Femur (tissue), 1 donor: ENCODE results near the gene SUPT3H.
"Not testable (repeated sequence)": the region's sequence is repeated elsewhere in the genome, so short reads cannot be mapped to it uniquely, and the experiment has no call there.

Experiments
- DNase-seq: peaks from one replicate; pipeline ENCODE4 v3.0.0-alpha.2; 2017

Gene SUPT3H

DNA sequence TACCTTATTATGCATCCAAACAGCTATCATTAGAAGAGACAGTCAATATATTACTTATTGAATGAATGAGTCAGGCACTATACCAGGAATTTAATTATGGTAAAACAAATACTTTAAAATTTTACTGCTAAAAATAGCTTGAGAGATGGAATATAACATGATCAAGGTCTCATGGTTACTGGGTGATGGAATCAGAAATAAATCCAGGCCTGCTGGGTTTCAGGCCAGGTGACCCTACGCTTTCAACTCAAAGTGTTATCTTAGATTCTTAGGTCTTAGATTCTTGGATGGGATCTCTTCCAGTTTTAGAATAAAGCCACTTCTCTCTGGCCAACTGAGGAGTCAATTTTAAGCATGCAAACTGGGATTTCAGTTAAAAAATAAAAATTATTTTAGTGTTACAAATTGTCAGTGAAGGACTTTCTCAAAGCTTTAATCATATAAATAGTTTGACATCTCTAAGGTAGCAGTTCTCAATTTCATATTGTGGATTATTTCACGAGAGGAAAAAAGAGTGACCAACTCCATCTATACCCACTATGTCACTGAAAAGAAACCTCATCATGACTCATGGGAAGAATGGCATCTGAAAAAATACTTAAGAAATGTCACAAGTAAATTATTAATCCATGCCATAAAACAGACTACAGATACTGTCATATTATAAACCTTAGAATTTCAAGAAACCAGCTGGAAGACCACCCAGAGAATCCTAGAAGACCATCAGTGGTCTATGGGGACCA lies 333.1 kb downstream of the SUPT3H start:
- no peak for DNase-seq

DNA sequence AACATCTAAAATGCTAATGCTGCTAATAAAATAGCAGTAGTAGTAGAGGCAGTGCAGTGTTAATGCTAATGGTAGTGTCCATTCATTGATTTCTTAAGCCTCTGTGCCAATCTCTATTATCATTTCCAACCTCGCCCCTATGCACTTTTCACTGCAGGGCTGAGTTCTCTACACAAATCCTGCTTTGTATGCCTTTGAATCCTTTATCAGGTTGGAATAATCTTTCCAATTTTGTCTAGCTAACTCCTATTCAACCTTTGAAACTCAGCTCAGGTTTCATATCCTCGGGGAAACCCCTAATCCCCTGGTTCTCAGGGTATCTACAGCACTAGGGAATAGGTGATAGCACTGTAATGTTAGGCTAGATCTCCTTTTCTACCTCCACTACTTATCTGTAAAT lies 333.6 kb downstream of the SUPT3H start:
- DNase-seq, result no peak

DNA sequence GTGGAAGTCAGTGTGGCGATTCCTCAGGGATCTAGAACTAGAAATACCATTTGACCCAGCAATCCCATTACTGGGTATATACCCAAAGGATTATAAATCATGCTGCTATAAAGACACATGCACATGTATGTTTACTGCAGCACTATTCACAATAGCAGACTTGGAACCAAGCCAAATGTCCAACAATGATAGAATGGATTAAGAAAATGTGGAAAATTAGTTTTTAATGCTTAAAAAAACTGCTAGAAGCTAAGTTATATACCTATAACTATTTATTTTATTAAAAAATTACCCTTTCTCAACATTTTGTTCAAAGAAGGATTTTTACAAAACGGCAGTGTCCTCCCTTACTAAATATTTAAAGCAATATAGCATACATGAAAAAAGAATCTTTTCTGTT lies 335.1 kb downstream of the SUPT3H start:
- not testable (repeated sequence) for DNase-seq

DNA sequence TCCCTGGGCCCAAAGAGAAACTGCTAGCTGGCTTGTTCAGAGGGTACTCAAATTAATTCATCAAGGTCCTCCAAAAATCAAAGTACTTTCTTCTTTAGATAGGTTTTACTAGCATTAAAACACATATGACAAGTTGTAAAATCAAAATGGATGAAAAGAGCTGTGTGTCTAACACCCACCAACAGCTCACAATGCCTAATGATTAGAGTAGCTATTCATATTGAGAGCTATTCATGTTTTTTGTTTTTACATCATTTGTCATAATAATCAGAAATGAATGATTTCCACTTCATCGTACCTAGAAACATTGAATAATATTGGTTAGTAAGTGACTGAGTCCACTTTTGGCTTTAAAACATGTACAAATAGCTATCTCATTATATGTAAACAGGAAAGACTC lies 339.5 kb downstream of the SUPT3H start:
- DNase-seq, result no peak

DNA sequence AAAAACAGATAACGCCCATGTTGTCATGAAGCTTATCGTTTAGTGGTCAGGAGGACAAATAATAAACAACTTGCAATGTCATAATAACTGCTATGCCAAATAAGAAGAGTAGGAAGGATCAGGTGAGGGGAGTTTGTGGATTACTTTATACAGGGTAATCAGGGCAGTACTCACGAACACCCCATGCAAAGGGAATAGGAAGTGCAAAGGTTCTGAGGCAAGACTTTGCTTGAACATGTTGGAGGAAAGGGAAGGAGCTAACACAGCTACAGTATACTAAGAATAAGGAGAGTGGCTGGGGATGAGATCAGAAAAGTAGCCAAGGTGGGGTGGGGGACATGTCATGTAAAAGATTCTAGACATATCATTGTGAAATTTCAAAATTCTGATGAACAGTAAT lies 341.6 kb downstream of the SUPT3H start:
- DNase-seq, result no peak

DNA sequence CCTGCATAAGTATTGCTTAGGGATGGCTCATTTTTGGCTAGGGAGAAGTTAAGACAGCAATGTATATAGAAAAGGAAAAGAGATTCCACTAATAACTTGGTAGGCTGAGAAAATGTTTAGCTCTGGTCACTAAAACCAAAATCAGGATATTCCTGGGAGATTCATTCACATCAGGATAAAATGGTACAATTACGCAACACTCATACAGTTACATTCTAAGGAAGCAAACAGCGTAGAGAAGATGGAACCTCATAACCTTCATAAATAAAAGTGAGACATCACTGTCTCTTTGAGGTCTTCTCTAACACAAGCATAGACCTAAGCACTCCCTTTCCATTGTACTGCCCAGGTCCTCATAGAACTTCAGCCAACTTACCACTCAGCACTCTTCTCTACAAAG lies 345.3 kb downstream of the SUPT3H start:
- no peak for DNase-seq

DNA sequence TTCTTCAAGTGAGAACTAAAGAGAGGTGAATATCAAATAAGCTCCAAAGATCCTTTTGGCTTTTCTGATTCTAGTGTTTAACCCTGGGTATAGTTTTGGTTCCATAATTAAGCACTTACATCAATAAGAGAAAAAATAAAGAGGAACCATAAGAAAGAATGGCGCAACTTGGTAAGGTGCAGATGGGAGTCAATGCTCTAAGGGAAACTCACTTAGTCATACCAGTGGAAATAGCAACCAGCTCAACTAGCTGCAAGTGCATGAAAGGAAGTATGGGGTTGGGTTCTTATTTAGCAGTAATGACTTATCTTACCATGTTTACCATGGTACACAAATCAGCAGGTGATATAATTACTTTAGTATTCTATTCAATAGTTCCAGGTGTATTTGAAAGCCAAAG lies 346.1 kb downstream of the SUPT3H start:
- DNase-seq, result no peak

DNA sequence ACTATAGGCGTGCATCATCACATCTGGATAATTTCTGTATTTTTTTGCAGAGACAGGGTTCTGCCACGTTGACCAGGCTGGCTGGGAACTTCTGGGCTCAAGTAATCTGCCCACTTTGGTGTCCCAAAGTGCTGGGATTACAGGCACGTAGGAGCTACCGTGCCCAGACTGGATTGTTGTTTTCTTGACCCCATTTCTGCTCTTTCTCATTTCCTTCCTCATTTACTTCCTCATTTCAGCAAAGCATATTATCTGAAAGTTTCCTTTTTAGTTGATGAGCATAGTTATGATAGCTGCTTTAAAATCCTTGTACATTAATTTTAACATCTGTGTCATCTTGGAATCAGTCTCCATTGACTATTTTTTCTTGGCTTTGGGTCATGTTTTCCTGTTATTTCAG lies 350.6 kb downstream of the SUPT3H start:
- DNase-seq, result no peak

DNA sequence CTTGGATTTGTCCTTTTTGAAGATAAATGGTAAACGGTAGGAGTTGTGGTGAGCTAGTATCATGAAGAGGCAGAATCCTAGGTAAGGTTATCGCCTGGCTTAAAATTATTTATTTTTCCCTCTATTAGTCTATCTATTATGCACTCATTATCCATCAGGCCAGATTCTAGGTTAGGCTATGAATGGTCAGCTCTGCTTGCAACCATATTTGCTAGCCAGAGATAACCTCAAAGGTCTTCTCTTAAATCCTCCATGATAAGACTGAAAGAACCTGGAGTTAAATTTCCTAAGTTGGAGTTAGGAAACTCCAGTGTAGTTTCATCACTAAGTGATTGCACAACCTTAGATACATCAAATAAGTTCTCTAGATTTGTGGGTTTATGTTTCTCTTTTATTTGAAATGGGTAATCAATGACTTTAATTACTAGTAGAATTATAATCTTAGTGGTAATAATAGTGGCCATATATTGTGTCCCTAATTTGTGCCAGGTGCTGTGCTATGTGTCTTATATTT lies 351.7 kb downstream of the SUPT3H start:
- no peak for DNase-seq

DNA sequence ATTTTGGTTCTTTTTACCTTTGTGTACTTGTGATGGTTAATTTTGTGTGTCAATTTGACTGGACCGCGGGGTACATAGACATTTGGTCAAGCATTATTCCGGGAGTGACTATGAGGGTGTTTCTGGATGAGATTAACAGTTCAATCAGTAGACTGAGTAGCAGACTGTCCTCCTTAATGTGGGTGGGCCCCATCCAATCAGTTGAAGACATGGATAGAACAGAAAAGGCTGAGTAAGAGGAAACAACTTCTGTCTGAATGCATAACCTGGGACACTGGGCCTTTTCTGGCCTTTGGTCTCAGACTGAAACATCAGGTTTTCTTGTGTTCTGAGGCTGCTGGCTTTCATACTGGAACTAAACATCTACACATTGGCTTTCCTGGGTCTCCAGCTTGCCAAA lies 353.1 kb downstream of the SUPT3H start:
- DNase-seq, result no peak

DNA sequence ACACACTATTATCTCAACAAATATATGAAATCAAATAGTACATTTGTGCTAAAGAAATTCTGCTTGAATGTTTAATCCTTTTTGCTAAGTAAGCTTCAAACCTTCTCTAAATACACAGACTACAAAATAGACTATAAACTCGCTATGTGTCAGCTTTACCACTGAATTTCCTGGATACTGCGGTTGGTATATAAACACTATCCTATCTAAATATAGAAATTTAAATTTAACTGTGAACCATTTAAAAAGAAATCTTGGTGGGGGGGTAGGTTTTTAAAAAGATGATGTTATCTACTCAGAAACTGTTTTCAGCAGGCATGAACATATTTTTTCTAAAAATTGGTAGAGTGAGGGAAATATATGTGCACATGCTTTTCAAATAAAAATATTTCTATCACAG lies 356.1 kb downstream of the SUPT3H start:
- no peak for DNase-seq

DNA sequence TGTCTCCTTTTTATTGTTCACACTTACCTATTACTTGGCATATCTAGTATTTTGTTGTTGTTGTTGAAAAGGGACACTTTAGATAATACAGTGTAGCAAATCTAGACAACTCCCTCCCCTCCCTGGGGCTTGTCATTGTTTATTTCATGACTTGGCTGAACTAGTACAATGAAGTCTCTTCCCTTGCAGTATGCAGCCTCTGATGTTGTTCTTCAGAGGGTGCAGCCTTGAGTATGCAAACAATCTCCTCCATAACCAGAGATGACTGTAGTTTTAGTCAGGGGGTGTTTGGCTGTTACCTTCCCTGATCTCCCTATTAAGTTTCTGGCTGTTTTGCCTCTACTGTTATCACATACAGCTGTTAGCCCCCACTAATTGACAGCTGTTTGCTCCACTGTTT lies 365.0 kb downstream of the SUPT3H start:
- no peak for DNase-seq

DNA sequence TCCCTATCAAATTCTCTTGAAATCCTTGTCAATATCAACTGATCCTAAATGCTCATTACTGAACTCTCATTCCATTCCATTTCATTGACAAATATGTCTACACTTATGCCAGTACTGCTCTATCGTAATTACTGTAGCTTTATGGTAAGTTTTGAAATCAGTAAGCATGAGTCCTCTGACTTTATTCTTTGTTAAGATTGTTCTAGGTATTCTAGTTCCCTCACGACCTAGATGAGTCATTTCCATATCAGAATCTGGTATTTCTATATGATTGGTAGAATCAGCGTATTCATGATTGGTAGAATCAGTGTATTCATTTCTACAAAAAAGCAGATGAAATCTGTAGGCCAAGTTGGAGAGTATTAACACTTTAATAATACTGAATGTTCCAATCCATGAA lies 368.2 kb downstream of the SUPT3H start:
- DNase-seq, result no peak

DNA sequence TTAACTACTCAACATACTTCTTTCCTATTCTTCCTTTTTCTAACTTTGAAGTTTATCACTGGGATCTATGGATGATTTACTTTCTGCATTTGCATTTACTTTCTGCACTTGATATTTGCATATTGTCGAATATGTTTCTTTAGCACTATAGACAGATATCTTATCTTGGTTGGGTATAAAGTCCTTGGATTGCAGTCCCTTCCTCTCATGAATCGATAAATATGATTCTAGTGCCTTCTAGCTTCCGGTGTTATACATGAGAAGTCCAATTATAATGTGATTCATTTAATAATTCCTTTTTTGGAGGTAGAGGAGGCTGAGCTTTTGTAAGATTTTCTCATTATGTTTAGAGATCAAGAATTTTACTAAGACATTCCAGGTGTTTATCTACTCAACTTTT lies 370.8 kb downstream of the SUPT3H start:
- DNase-seq, result no peak

DNA sequence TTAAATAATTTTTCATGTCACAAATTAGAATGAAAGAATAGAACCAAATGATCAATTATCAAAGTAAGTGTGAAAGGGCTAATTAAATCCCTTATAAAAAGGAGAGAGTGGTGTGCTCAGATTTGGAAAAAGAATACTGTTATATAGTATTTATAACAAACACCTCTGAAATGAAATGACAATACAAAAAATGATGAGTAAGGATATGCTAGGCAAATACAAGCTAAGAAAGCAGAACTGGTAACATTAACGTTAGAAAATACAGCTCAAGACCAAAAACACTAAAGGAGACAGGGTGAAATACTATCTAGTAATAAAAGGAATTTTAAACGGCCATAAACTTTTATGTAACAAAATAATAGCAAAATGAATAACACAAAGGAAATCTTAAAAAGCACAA lies 373.8 kb downstream of the SUPT3H start:
- DNase-seq, result no peak

DNA sequence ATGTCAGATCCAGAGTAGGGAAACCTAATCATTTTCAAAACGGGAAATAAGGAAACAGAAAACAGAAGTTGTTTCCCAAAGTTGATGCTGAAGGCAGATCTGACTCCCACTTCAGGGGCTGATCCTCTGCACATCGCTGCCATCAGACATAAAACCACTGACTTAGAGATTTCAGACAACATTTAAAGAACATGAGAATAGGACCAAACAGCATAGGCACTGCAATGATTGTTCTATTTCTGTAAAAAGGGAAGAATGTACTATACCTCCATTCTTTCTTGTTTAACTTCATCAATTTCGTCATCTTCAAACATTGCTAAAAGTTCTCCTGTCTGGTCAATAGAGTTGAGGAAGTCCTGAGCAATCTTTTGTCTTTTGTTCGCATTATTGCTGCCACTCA lies 374.3 kb downstream of the SUPT3H start:
- no peak for DNase-seq

DNA sequence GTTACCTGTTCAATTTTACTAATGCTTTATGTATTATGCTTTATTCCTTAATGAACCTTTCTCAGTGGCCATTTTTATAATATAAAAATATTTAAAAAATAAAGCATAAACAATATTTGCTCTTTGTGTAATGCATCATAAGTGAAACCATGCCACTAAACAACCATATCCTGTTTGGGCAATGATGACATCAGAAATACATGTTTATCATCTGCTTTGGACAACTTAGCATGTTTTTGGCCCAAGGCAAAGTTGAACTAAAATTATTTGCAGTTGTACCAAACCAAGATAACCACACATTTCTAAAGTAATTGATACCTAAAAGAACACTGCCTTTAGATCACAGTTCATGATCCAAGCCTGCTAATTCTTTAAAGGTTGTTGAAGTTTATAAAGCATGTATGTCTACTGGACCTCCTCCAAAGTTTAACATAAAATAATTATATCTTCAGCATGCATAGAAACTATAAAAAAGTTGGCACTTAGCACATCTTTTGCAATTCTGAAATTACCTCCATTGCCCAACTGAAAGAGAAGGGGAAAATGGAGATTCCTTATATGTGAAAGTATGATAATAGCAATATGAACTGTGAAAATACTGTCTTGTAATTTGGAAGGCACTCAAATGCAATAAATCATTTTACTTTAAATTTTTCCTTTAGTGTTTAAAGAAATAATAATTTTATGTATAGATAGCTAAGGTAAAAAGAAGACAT lies 375.2 kb downstream of the SUPT3H start:
- no peak for DNase-seq

DNA sequence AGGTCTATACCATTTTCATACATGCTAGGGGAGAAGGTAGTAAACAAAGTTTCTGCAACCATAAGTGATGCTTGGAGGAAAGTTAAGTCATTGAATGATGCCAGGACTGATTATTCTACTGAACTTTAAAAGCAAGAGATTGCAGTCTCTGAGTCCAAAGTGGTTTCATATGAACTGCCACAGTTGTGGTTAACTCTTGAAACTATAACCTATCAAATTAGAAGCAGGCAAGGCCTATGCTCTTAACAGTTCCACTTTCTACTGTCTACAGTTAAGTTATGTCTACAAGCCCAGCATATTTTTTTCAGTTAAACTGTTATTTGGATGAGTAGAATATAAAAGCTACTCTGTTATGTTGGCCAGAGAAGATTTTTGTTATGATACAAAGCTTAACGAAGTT lies 376.1 kb downstream of the SUPT3H start:
- DNase-seq, result no peak

DNA sequence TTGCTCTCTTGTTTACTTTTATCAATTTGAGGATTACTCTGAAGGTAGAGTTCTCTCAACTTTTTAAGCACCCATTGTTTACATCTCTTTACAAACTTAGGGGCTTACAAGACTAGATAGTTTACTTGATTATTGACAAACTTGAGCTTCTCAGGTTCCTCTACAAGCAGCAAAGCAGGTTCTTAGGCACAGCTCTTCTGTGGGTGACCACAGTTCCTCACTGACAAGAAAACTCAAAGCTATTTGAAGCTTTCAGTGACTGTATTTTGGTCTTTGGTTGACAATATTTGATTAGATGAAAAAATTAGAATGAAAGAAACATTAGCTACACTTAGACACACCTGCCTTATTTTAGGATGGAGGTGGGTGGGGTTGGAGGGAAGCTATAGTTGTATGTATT lies 376.9 kb downstream of the SUPT3H start:
- DNase-seq, result no peak

DNA sequence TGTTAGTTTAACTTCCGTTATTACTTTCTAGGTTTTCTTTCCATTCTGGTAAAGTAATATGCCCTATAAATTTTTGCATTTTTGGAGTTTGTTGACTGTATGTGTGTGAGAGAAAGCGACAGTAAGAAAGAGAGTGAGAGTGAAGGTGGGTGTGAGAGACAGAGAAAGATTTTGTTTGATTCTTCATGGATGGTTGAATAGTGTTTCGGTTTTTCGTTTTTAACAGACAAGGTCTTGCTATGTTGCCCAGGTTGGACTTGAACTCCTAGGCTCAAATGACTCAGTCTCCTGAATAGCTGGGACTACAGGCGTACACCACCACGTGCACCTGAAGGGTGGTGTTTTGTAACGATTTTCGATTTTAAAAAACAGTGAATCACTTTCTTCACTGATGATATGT lies 378.7 kb downstream of the SUPT3H start:
- DNase-seq, result no peak

DNA sequence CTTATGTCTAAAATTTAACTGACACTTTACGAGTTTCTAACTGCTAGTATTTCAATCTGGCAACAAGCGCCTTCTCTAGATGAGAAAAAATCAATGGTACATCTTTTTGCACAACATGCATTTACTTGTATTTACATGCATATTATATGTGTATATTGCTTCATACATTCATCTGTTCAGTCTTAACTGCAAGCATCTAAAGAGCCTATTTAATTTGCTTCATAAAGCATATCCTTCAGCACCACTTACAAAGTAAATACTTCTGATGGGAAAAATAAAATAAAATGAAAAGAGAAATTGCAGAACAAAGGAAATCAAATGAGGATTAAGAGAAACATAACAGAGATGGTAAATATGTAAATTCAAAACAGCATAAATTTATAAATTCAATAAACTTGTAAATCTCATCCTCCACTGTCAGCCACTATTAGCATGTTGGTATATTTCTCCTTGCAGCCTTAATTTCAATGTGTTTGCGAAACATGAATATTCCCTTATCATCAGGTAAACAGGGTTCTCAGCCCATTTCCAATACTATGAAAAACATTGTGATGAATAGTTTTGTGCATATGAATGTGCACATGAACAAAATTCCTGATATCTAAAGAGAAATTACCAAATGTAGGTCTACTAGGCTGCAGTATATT lies 382.1 kb downstream of the SUPT3H start:
- no peak for DNase-seq

DNA sequence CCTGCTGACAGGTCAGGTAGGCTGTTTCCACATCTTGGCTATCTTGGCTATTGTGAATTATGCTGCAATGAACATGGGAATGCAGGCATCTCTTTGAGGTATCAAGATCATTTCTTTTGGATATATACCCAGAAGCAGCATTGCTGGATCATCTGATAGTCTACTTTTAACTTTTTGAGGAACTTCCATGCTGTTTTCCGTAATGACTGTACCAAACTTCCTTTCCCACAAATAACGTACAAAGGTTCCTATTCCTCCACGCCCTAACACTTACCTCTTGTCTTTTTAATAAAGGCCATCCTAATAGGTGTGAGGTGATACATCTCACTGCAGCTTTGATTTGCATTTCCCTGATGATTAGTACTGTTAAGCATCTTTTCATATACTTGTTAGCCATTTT lies 388.3 kb downstream of the SUPT3H start:
- DNase-seq, result no peak

DNA sequence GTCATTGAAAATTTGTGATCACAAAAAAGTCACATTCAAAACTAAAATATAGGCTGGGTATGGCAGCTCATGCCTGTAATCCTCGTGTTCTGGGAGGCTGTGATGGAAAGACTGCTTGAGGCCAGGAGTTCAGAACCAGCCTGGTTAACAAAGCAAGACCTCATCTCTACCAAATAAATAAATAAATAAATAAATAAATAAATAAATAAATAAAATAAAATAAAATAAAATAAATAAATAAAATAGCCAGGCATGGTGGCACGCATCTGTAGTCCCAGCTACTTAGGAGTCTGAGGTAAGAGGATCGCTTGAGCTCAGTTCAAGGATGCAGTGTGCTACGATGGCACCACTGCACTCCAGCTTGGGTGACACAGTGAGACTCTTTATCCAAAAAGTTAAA lies 392.7 kb downstream of the SUPT3H start:
- no peak for DNase-seq
